Bronchial epithelial cell (primary cell): ENCODE data around the gene SOX5. TPM values are rescaled to one million over a fixed set of nuclear protein-coding genes. Genes with fewer than 3 reads are reported as not detected.

Experiments
- DNase-seq: peaks from one replicate; pipeline ENCODE4 v3.0.0-alpha.2; 2010; ENCODE audit warnings: low read depth
- FAIRE-seq: peaks from 2 replicates; lab custom pipeline; 2011; peaks lifted over from hg19 to GRCh38; lab: Jason Lieb, UNC
- H3K27me3 ChIP-seq: 2 replicates; pipeline ENCODE4 v1.5.1; 2011; ENCODE audit warnings: low read length; ENCODE audit not compliant: control insufficient read depth, insufficient read depth
- H3K36me3 ChIP-seq: 2 replicates; pipeline ENCODE4 v1.5.1; 2011; ENCODE audit warnings: low read length; ENCODE audit not compliant: control insufficient read depth, insufficient read depth
- H3K4me3 ChIP-seq: 2 replicates; pipeline ENCODE4 v1.5.1; 2011; ENCODE audit warnings: mild to moderate bottlenecking, low read depth, low read length, control low read depth
- total RNA-seq: library from RNA; depleted of rRNA; stranded (reverse); fragments of >200 nt; gene quantifications from 2 replicates; pipeline ENCODE4 v1.2.1, GENCODE V29; 2014
- TF ChIP-seq, protein P1 (sequence below): IDR thresholded peaks from 2 replicates; pipeline ENCODE4 v1.5.1; 2011; ENCODE audit warnings: mild to moderate bottlenecking, moderate library complexity, low read length, control low read depth, inconsistent platforms; ENCODE audit not compliant: insufficient read depth, severe bottlenecking

The SOX5 gene
- total RNA-seq, 1 donor from 2014 or later, result under 0.01 TPM

DNA sequence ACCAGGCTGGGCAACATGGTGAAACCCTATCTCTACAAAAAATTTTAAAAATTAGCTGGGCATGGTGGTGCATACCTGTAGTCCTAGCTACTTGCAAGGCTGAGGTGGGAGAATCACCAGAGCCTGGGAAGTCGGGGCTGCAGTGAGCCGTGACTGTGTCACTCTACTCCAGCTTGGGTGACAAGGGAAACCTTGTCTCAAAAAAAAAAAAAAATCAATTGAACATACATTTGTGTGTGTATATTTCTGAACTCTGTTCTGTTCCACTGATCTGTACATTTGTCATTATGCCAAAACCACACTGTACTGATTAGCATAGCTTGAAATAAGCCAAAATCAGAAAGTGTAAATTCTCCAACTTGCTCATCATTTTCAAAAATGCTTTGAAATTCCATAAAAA lies 254.6 kb downstream of the SOX5 start:
- Histone ChIP-seq H3K36me3 (no peaks in the 10 kb centered on the region), H3K4me3 (no peak overlapping the region), H3K27me3 (no peaks in the 10 kb centered on the region)
- no peak for FAIRE-seq
- no peak for DNase-seq
- TF ChIP-seq, protein P1, sequence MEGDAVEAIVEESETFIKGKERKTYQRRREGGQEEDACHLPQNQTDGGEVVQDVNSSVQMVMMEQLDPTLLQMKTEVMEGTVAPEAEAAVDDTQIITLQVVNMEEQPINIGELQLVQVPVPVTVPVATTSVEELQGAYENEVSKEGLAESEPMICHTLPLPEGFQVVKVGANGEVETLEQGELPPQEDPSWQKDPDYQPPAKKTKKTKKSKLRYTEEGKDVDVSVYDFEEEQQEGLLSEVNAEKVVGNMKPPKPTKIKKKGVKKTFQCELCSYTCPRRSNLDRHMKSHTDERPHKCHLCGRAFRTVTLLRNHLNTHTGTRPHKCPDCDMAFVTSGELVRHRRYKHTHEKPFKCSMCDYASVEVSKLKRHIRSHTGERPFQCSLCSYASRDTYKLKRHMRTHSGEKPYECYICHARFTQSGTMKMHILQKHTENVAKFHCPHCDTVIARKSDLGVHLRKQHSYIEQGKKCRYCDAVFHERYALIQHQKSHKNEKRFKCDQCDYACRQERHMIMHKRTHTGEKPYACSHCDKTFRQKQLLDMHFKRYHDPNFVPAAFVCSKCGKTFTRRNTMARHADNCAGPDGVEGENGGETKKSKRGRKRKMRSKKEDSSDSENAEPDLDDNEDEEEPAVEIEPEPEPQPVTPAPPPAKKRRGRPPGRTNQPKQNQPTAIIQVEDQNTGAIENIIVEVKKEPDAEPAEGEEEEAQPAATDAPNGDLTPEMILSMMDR, result no peak

DNA sequence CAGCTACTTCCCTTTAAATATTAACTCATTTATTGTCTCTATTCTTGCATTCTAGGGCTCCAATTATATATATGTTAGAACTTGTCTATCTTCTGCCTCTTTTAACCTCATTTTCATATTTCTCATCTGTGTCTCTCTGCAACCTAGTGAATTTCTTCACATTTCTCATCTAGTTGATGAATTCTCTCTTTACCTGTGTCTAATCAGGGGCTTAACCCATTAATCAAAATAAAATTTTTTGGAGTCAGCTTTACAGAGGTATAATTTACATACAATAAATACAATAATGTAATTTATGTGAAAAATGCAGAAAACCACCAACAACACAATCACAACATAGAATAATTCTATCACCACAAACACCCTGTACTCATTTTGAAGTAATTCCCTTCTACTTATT lies 255.2 kb downstream of the SOX5 start:
- FAIRE-seq (no peak), DNase-seq (no peak)
- no peaks in the 10 kb centered on the region for H3K36me3 ChIP-seq

DNA sequence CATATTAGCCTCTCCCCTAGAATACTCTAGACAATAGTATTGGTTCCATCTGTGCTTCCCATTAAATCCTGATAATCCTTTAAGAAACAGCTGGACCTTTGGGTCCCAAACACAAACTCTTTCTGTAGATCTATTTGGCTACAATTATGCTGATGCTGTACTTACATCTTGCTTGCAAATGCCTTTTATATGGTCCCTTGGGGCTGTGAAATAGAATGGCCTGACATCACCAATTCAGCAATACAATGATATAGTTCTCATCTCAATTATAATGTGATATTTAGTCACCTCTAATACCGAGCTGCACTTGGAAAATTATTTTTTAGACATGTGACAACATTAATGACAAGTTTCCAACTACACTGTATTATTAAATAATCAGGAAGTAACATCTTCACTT lies 261.5 kb downstream of the SOX5 start:
- Histone ChIP-seq H3K4me3 (no peak overlapping the region), H3K27me3 (no peaks in the 10 kb centered on the region), H3K36me3 (no peaks in the 10 kb centered on the region)
- no peak for FAIRE-seq
- TF ChIP-seq, protein P1, result no peak
- no peak for DNase-seq

More for the DNA sequence above, 255.2 kb downstream of the SOX5 start:
- TF ChIP-seq, protein P1, result no peak
- Histone ChIP-seq H3K27me3 (no peaks in the 10 kb centered on the region), H3K4me3 (no peak overlapping the region)

DNA sequence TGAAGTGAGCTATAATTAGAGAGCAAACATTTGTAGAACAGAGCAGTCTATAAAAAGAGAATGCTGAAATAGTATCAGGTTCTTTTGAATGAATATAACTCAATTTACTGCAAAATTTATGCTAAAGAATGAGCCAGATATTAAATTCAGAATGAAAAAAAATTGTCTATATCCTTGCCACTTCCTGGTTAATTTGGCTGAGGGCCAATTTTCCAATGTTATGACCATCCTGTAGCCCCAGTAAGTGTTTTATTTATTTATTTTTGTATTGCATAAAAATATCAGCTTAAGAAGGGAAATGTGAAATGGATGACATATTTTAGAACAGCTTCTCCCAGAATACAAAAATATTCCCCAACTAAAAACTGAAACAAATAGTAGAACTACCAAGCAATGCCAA lies 263.4 kb downstream of the SOX5 start:
- Histone ChIP-seq H3K27me3 (no peaks in the 10 kb centered on the region), H3K4me3 (no peak overlapping the region), H3K36me3 (no peaks in the 10 kb centered on the region)
- TF ChIP-seq, protein P1, result no peak
- no peak for DNase-seq
- FAIRE-seq, result no peak

DNA sequence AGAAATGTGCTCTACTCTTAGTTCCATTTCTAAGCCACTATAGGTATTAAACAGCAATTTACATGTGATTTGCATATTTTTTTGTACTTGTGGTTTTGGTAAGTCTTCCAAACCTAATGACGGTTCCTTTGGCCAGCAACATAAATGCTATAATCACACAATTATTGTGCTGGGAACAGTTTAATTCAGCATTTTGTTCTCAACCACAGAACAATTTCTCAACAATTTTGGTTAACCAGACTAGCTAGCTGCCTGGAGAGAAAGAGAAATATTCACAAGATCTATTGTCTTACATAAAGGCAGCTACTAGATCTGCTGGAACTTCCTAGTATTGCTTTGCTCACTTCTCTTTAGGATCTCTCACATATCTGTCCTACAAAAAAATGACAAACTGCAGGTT lies 265.3 kb downstream of the SOX5 start:
- no peaks in the 10 kb centered on the region for H3K36me3 ChIP-seq
- DNase-seq (no peak), FAIRE-seq (no peak)
- no peak overlapping the region for H3K4me3 ChIP-seq
- TF ChIP-seq, protein P1, result no peak
- H3K27me3 ChIP-seq, result no peaks in the 10 kb centered on the region

DNA sequence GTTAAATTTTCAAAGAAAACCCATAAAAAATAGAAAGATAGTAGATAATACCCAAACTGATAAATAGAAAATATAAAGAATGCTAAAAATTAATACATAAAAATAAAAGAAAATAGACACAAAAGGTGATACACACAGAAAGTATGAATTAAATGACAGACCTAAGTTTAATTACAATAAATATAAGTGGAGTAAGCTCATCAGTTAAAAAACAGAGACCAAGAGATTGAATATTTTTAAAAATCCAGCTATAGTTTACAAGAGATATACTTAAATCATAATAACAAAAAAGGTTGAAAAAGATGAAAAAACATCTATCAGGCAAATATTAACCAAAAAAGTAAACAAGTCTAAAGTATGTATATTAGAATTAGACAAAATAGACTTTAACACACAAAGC lies 268.2 kb downstream of the SOX5 start:
- TF ChIP-seq, protein P1, result no peak
- no peak for FAIRE-seq
- Histone ChIP-seq H3K4me3 (no peak overlapping the region), H3K36me3 (no peaks in the 10 kb centered on the region), H3K27me3 (no peaks in the 10 kb centered on the region)
- DNase-seq, result no peak
